GM21723 (cell line): ENCODE results near the gene ABHD16B.
"Not testable (repeated sequence)": the region's sequence is repeated elsewhere in the genome, so short reads cannot be mapped to it uniquely, and the experiment has no call there.

Experiments used
- ATAC-seq: cut with Tn5 transposase; IDR thresholded peaks from one replicate; pipeline ENCODE4 v1.9.1; 2021; ENCODE audit warnings: mild to moderate bottlenecking, moderate library complexity; ENCODE audit not compliant: unreplicated experiment

ABHD16B gene

GRCh38 chr20:63833776-63834490, 27.4 kb upstream of the ABHD16B start:
- ATAC-seq = no peak

GRCh38 chr20:63834491-63834880, 26.8 kb upstream of the ABHD16B start:
- ATAC-seq = no peak

- ATAC-seq = no peak
Measured at GRCh38 chr20:63835021-63835858, 26.1 kb upstream of the ABHD16B start.

GRCh38 chr20:63836458-63837344, 24.6 kb upstream of the ABHD16B start:
- ATAC-seq = no peak

GRCh38 chr20:63837479-63837878, 23.8 kb upstream of the ABHD16B start:
- no peak for ATAC-seq

GRCh38 chr20:63839620-63840019, 21.7 kb upstream of the ABHD16B start:
- ATAC-seq = no peak

- no peak for ATAC-seq
Measured at GRCh38 chr20:63840405-63840828, 20.9 kb upstream of the ABHD16B start.

GRCh38 chr20:63842258-63842657, 19.0 kb upstream of the ABHD16B start:
- no peak for ATAC-seq

GRCh38 chr20:63843222-63843621, 18.1 kb upstream of the ABHD16B start:
- no peak for ATAC-seq

GRCh38 chr20:63843778-63844177, 17.5 kb upstream of the ABHD16B start:
- no peak for ATAC-seq

GRCh38 chr20:63844511-63844991, 16.7 kb upstream of the ABHD16B start:
- ATAC-seq = no peak

GRCh38 chr20:63846128-63846771, 15.0 kb upstream of the ABHD16B start:
- ATAC-seq = no peak

- ATAC-seq = no peak
Measured at GRCh38 chr20:63846888-63847236, 14.4 kb upstream of the ABHD16B start.

GRCh38 chr20:63847237-63848002, 13.9 kb upstream of the ABHD16B start:
- no peak for ATAC-seq

GRCh38 chr20:63848003-63848911, 13.0 kb upstream of the ABHD16B start:
- ATAC-seq = no peak

GRCh38 chr20:63850689-63851547, 10.4 kb upstream of the ABHD16B start:
- peak; percentile 74 for ATAC-seq

GRCh38 chr20:63851548-63851943, 9.8 kb upstream of the ABHD16B start:
- ATAC-seq = not testable (repeated sequence)

- not testable (repeated sequence) for ATAC-seq
Measured at GRCh38 chr20:63853733-63854068, 7.6 kb upstream of the ABHD16B start.
